Stimulated activated CD4-positive, alpha-beta T cell treated with anti-CD3 and anti-CD28 coated beads, Interleukin-15, amount 100 ng/mL, for 1 hour (primary cell): Measurements from ENCODE around the gene NAV2.

Source experiments
- DNase-seq, 2 donors: peaks; one replicate each; pipeline ENCODE4 v3.0.0-alpha.2; 2020; ENCODE audit warnings: low read depth in 1 of 2, low spot score in 1 of 2

NAV2 gene

DNA sequence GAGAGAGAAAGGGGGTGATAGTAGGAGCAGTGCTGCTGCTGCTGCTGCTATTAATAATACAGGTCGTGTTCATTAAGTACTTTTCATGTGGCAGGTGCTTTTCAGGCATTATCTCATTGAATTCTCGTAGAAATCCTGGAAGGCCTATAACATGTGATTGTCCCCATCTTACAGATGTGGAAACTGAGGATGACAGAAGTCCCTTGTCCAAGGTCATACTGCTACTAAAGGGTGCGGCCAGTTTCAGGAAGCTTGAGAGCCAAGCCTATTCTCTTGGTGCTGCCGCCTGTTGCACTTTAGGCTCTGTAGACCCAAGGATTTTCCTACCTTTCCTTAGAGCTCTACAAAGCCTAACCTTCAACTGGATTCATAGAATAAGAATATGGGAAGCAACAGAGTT is 254.3 kb downstream of the NAV2 start:
- DNase-seq = no peak

DNA sequence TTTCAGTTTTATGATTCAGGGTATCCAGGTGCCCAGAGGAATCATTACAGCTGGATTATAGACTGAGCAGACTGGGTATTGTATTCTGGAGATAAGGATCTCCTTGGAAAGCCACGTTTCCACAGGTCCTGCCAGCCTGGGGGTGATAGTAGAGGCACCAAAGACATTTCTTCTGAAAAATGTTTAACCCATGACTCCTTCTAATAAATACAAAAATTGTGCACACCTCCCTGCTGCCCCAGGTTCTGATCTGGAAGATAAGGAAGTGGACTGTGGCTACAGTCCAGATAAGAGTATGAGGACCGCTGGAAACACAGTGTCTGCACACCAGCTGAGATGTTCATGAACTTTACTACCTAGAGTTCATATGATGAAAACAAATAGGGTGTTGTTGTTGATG is 255.2 kb downstream of the NAV2 start:
- DNase-seq = no peak

DNA sequence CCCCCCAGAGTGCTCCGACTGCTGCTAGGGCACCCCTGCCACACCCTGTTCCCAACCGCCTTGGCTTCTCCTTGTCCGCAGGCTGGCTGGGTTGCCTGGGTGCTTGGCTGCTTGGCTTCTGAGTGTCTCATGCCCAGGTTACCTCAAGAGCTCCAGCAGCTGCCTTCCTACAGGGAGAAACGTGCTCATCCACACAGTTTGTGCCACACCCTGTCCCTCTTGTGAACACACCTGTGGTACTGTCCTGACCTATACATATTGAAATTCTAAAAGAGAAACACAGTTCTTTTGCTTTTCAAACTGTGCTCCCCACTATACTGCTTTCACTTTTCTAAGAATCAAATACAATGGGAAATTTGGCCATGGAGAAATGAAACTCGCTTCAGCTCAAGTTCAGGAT is 256.2 kb downstream of the NAV2 start:
- DNase-seq = no peak

DNA sequence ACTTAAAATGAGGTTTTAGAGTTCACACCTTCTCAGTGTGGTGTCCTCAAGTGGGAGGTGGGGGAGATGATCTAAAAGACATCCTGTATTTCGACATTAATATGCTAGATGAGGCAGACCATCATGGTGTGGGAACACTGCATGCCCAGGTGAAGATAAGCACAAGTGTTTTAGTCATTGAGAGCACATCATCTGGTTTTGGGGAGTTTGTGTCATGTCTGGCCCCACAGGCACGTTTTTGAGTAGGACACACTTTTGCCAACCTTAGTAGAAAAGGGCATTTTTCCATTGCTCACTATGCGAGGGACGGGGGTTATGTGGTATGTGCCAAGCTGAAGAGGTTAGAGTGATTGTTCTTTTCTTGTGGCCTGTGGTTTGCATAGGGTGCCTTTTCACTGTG is 258.3 kb downstream of the NAV2 start:
- no peak for DNase-seq

DNA sequence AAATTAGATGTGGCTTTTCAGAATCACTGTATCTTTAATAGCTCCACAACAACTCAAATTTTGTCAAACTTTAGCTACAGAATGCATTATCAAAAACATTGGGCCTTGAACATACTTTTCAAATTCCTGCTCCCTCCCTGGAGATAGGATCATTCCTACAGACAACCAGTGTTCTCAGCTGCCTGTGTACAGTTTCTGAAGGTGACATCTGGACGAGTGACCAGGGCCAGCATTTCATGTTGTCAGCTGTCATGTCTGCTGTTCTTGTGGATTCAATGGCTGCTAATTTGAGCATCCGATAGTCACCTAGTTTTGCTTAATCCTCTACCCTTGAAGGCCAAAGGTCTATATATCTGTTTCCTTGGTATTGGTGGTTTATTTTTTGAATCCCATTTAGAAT is 259.5 kb downstream of the NAV2 start:
- DNase-seq = no peak

DNA sequence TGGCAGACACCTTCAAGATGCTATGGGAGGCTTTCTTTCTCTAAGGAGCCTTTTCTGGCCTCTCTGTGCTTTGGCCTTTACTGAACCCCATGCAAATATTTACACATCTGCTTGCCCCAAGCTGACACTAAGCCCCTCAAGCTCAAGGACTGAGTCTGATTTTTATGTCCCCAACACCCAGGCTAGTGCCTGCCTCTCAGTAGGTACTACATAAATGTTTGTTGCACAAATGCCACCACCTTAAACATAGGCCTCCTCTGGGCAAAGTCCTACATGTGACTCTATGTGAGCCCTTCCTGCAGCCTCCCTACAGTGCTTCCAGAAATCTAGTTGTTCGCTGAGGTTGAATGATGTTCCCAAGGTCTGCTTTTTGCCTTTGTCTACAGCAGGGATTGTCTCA is 260.0 kb downstream of the NAV2 start:
- no peak for DNase-seq

DNA sequence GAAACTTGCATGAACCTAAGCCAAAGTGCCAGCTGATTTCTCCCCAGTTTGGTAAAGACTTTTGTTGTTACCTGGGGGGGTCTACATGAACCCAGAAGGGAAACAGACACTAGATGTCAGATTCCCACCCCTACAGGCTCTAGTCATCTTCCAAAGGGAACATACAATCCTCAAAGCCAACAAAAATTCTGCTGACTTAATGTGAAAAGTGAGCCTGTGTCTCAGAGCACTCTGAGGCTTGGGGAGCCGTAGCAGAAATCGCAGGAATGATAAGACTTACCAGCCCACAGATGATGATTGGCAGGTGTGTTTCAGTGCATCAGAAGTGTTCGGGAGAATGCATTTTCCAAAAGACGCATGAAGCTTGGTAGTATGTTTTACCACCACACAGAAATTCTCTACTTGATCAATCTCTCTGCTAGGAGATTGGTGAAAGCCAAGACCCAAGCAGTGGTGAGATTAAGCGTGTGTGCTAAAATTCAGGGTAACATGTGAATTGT is 260.5 kb downstream of the NAV2 start:
- DNase-seq = no peak

DNA sequence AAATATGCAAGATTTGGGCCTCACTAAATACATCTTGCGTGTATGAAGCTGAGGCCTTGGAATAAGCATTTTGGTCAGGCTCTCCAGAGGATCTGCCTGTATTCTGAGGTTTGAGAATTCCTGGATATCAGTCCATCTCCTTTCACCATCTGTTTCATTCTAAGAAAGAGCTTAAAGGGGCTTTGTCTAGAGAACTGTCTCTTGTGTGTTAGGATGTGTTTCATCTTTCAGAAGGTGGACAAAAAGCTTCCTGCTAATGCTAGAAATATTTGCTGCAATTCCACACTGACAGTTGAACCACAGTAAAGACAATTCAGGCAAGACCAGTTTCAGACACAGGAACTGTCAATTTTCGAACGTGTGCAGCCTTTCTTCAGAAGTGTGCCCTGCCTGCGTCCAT is 262.2 kb downstream of the NAV2 start:
- no peak for DNase-seq

DNA sequence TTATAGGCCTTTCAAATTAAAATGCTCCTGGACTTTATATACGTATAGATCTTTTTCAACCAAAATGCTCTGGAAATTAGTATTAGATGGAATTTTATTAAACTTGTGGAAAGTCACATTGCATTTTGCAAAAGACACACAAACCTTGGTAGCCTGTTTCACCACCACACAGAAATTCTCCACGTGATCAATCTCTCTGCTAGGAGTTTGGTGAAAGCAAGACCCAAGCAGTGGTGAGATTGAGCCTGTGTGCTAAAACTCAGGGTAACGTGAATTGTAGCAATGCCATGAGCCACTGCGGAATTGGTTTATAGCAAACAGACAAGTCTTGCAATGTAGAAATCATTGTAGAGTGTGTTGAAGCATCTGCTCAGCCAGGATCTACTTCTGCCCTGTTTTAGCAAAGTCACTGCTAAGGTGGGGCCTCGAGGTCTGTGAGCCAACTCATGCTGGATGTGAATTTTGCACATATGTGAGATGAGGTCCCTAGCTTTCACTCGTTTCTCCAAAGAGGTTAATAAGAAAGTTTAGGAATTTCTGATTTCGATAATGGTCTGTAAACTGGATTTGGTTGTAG is 262.9 kb downstream of the NAV2 start:
- DNase-seq = no peak

DNA sequence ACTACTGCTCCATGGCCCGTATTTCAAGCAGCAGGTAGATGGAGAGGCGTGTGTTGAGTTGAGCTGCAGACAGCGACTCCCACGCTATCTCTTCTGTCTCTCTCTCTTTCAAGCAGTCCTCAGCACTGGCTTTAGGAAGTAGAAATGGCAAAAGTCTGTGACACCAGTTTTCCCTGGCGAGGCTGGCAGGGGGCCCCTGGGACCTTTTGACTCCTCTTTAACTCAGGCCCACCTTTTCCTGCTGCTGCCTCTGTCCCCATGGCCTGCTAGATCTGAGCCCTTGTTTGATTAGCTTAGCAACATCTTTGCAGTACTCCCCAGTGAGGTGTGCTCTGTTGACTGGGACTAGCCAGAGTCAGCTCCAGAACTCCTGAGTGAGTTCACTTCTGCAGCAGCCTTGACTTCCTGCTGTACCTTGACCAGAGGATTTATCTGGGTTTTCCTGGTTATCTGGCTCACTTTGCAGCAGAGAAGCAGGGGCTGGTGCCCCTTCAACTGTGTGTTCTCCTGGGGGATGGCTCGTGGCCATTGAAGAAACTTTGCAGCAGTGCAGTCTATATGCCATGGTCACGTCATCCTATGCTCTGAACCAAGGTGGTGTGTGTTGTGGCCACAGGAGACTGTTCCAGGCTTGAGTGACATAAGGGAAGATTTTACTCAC is 263.8 kb downstream of the NAV2 start:
- DNase-seq = no peak

DNA sequence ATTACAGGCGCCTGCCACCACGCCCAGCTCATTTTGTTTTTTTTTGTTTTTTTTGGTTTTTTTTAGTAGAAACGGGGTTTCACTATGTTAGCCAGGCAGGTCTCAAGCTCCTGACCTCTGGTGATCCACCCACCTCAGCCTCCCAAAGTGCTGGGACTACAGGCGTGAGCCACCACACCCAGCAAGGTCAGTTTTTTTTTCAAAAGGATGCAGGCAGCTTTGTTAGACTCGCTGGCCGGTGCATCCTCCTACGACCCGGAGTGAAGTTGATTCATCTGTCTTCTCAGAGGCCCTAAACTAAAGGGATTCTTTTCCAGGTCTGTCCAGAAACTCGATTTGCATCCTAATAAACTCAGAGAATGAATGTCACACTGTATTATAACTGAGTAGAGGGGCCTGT is 265.3 kb downstream of the NAV2 start:
- no peak for DNase-seq

DNA sequence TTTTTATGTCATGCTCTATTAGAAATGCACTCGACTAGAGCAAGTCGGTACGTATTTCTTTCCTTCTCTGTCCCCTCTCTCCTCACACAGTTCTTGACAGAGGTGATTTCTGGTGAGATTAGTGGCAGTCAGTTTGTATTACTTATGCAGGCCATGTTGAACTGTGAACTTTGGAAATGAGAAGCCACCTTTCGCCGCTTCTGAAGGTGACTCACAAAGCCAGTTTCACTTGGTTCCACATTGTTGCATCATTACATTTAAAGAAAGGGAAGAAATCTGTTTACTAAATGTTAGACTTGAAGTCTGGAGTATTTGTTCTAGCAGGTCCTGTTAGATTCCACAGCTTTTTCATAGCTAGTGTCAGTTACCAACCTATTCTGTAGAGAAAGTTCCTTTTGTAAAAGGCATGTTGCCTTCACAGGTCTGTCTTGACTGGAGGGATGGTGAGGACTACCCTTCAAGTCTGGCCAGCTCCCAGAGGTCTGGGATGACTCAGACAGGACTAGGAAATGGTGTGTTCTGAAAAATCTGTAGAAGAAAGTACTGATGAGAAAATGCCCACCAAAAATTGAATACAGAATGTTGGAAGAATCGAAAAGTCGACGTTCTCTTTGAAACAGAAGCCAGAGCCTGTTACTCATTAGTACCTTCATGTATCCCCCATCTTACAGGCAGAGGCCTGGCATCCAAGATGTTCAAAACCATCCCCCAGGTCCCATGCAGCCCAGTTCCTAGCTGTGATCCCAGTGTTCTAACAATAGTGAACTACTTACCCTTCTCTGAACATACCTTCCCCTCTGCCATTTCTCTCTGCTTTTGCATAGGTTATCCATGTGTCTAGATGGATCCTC is 266.3 kb downstream of the NAV2 start:
- no peak for DNase-seq

DNA sequence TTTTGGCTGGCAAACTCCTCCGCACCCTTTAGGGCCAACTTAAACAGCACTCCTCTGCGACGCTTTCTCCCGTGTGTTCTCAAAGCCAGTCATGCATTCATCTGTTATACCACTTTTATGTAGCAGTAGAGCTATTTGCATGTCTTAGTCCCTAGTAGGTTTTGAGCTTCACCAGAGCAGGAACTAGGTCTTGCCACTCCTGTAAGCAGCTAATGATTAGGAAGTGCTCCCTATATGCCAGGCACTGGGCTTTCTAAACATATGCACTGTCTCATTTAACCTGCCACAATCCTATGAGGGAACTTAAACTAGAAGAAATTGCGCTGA is 266.8 kb downstream of the NAV2 start:
- no peak for DNase-seq

DNA sequence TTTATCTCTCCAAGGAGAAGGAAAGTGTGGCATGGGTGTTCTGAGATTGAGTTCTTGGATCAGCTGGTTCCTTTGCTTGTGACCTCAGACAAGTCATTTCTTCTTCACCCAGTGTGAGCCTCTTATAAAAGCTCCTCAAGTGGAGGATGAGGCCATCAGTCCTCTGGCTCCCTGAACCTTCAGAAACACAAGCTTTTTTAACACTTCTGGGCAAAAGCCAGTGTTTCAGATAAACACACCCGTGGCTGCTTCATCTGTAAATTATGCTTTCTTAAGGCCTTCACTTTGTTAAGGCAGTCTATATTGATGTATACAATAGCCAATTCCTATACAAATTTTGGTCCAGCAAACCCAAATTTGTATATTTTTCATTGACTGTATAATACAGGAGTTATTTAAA is 267.8 kb downstream of the NAV2 start:
- no peak for DNase-seq

DNA sequence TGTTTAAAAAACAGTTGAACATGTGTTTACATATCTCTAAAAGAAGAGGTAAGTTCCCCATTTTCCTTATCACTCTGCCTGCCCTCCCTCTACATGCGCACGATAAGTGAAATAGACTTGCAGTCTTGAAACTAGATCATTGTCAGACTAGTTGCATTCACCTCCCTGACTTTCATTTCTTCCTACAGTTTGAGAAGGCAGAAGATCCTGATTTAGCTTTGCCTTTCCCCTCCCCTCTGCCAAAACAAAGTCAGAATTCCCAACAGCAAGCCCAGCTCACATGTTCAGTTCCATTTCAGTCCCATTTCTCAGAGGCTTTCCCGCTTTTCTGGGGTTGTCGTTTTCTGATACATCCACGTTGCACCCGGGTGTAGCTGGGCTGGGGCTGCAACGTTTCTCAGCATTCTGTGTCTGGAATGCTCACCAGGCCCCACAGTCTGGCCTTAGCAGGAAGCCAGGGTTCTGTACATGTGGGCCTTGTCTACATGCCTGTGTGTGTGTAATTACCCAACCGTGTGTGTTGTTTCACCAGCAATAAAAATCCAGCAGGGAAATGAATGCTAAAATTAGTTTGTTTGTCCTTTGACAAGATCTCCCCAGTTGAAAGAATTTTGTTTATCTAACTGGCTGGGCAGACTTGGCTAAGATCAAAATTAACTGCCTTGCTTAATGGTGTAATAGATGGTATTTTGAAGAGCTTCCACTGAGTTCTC is 268.5 kb downstream of the NAV2 start:
- DNase-seq = no peak

DNA sequence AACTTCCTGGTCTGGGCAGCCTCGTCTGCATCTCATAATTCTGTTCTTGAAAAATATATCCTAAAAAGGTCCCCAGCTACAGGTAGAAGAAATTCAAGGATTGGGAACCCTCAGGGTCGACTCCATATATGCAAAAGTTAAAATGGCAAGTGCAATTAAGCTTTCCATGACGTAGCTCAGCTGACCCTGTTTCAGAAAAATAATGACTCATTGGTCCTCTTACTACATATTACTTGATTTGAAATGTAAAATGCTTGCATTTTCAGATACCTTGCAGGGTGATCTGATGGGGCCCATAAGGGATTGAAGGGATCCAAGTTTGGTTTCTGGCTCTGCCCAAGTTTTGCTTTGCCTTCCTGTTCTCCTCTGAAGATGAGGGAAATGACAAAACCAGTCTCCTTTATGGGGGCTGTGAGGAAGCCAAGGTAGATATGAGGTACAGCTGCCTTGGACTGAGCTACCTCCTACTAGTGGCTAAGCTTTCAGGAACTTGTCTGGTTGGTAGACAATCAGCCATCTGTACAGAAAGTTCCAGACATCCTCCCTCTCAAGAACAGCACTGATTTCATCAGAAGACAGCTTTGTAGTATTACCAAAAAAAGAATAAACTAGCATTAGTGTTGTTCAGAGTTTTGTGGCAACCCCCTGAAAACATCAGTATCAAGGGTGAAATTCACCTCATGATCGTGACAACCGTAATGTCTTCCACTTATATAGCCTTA is 270.3 kb downstream of the NAV2 start:
- DNase-seq = no peak

DNA sequence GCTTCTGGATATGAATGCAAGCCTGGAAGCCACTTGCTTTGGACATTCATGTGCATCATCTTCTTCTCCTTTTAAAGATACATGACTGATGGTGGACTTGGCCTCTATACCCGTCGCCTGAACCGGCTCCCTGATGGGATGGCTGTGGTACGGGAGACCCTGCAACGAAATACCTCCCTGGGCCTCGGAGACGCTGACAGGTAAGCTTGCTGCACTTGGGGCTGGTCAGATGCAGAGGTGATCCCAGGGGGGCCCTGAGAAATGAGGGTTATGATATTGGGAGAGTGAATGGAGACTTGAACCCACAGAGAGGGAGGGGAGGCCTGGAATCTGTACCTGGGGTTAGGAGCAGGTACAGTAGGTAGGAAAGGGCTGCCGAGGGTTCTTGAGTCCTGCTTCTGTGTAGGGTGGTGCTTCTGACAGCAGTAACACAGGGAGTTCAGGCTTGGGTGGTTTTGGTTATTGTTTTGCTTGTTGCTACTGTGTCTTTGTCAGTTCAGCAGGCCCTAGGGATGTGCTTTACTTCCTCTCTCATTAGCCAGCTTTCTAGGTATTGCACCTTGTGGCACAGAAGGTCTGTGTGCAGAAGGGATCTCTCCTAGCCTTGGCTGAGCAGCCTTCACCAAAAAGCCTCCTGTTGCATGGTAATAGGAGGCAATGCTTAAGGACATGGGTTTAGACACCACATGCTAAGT is 271.6 kb downstream of the NAV2 start:
- no peak for DNase-seq

DNA sequence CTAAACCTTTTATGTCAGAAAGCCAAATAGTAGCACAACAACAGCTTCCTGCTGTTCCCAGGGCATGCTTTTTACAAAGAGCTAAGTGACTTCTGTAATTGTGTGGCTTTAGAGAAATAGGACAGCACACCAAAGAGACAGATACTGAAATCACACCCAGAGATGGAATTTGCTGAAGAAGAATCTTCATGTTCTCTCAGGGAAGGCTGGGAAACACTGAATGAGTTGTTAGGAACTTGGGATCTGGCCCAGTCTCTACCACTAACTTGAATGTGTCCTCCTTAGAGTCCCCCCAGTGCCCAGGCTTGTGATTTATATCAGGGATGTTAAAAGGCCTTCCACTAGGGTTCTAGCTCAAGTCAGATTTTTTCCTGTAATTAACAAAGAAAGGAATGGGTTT is 272.5 kb downstream of the NAV2 start:
- no peak for DNase-seq

DNA sequence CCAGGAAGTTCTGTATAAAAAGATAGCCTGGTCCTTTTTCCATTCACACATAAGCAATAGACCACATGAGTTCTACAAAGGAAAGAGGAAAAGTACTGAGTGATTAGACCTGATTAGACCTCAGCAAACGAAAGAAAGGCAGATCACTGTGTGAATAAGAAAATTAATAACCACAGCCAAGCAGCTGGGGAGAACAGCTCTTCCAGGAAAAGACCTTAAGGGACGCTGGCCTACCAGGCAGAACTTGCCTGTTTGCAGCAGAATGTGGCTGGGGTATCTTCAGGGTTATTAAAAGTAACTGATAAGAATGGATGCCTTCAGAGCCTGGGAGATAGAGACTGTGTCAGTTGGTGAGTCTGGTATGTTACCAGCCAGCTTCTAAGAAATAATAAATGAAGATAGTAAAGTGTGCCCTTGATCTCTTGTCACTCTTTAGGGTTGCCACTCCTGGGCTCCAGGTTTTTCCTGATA is 274.7 kb downstream of the NAV2 start:
- DNase-seq = no peak

DNA sequence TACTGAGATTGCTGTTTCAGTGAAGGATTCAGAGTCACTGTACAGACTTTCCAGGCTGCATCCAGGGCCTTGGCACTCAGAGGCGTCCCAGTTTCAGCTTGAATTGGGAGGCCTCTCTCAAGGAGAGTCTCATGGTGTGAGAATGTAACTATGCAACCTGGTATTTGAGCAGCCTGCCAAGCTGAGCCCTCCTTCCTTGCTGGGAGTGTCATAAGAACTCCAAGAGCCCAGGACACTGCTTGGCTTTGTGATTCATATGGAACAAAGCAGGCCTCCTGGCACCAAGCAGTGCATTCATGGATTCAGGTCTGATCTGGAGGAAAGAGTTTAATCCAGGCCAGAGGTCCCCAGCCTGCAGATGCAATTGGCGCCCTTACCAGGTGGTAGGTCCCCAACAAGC is 276.0 kb downstream of the NAV2 start:
- DNase-seq = no peak
